ENCODE measurements around the gene SERTAD3.

The SERTAD3 gene

GRCh38 chr19:40407714-40408597 is 36.2 kb downstream of the SERTAD3 start:
- TF ChIP-seq NFRKB (IDR thresholded peaks at IDR 0.05): no peak
- no peak for TF ChIP-seq CTBP1 (IDR thresholded peaks at IDR 0.05; ENCODE audit: borderline replicate concordance)
- no peak for TF ChIP-seq ARNT (IDR thresholded peaks at IDR 0.05)
- TF ChIP-seq L3MBTL2 (conservative IDR thresholded peaks at IDR 0.05): no peak
- TF ChIP-seq LEF1 (IDR thresholded peaks at IDR 0.05; ENCODE audit: borderline replicate concordance): no peak
- TF ChIP-seq ZNF384 (IDR thresholded peaks at IDR 0.05): no peak
- no peak for TF ChIP-seq BHLHE40 (IDR thresholded peaks at IDR 0.05; ENCODE audit: borderline replicate concordance)
- no peak for TF ChIP-seq SUZ12 (IDR thresholded peaks at IDR 0.05)
- TF ChIP-seq, protein P1, sequence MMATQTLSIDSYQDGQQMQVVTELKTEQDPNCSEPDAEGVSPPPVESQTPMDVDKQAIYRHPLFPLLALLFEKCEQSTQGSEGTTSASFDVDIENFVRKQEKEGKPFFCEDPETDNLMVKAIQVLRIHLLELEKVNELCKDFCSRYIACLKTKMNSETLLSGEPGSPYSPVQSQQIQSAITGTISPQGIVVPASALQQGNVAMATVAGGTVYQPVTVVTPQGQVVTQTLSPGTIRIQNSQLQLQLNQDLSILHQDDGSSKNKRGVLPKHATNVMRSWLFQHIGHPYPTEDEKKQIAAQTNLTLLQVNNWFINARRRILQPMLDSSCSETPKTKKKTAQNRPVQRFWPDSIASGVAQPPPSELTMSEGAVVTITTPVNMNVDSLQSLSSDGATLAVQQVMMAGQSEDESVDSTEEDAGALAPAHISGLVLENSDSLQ (IDR thresholded peaks at IDR 0.05): no peak
- no peak for TF ChIP-seq HDGF (IDR thresholded peaks at IDR 0.05; ENCODE audit: borderline replicate concordance)
- TF ChIP-seq FOXA1 (IDR thresholded peaks at IDR 0.05): no peak
- no peak for TF ChIP-seq FOXM1 (IDR thresholded peaks at IDR 0.05; ENCODE audit: borderline replicate concordance)
- TF ChIP-seq SP1 (IDR thresholded peaks at IDR 0.05): no peak
- TF ChIP-seq FOXK2 (IDR thresholded peaks at IDR 0.05): no peak
- TF ChIP-seq TARDBP (IDR thresholded peaks at IDR 0.05): no peak
- no peak for TF ChIP-seq ELF4 (IDR thresholded peaks at IDR 0.05)
- DNase-seq (ENCODE audit: extremely low spot score): no peak
- POLR2A ChIA-PET: interaction anchor here (1.0 to 1.7 kb wide), 2 partner anchors 13 to 35 kb away, joined by 4 to 6 read pairs; no protein-coding TSS in a partner anchor
- CTCF ChIA-PET: interaction anchor here (0.8 kb wide), 1 partner anchor 13 kb away, joined by 3 read pairs; no protein-coding TSS in a partner anchor

- ChIA-PET CTCF (no interaction called here), POLR2A (interaction anchor here (0.9 to 2.2 kb wide), 7 partner anchors 16 to 55 kb away, joined by 3 to 17 read pairs (median 4); partner anchors contain the start of genes C19orf47, PLD3 and SERTAD1)
- TF ChIP-seq, protein P1 (IDR thresholded peaks at IDR 0.05): no peak
- TF ChIP-seq L3MBTL2 (conservative IDR thresholded peaks at IDR 0.05): peak; percentile 65
- TF ChIP-seq FOXM1 (IDR thresholded peaks at IDR 0.05; ENCODE audit: borderline replicate concordance): no peak
- peak; percentile 96 for DNase-seq (ENCODE audit: extremely low spot score)
These were observed 40.7 kb downstream of the SERTAD3 start for GRCh38 chr19:40403262-40403984.

- no peak for DNase-seq (ENCODE audit: extremely low spot score)
- CTCF ChIA-PET: no interaction called here
- TF ChIP-seq NFRKB (IDR thresholded peaks at IDR 0.05) (no peak), SUZ12 (IDR thresholded peaks at IDR 0.05) (no peak), TARDBP (IDR thresholded peaks at IDR 0.05) (no peak), ZNF384 (IDR thresholded peaks at IDR 0.05) (no peak), FOXA1 (IDR thresholded peaks at IDR 0.05) (no peak), FOXM1 (IDR thresholded peaks at IDR 0.05; ENCODE audit: borderline replicate concordance) (no peak), L3MBTL2 (conservative IDR thresholded peaks at IDR 0.05) (no peak), BHLHE40 (IDR thresholded peaks at IDR 0.05; ENCODE audit: borderline replicate concordance) (no peak)
- TF ChIP-seq, protein P1 (IDR thresholded peaks at IDR 0.05): no peak
- POLR2A ChIA-PET: no interaction called here
These were observed 43.6 kb downstream of the SERTAD3 start for GRCh38 chr19:40400559-40400958.

GRCh38 chr19:40398417-40399131 is 45.6 kb downstream of the SERTAD3 start:
- no peak for TF ChIP-seq NFRKB (IDR thresholded peaks at IDR 0.05)
- TF ChIP-seq CTBP1 (IDR thresholded peaks at IDR 0.05; ENCODE audit: borderline replicate concordance): no peak
- TF ChIP-seq FOXK2 (IDR thresholded peaks at IDR 0.05): no peak
- TF ChIP-seq FOXM1 (IDR thresholded peaks at IDR 0.05; ENCODE audit: borderline replicate concordance): no peak
- no peak for TF ChIP-seq ELF4 (IDR thresholded peaks at IDR 0.05)
- no peak for TF ChIP-seq ZNF384 (IDR thresholded peaks at IDR 0.05)
- TF ChIP-seq, protein P1 (IDR thresholded peaks at IDR 0.05): no peak
- TF ChIP-seq SP1 (IDR thresholded peaks at IDR 0.05): no peak
- POLR2A ChIA-PET: no interaction called here
- no peak for DNase-seq (ENCODE audit: extremely low spot score)
- CTCF ChIA-PET: no interaction called here

- no peak for DNase-seq (ENCODE audit: extremely low spot score)
- ChIA-PET POLR2A (no interaction called here), CTCF (no interaction called here)
- no peak for TF ChIP-seq SP1 (IDR thresholded peaks at IDR 0.05)
- no peak for TF ChIP-seq ELF4 (IDR thresholded peaks at IDR 0.05)
- TF ChIP-seq L3MBTL2 (conservative IDR thresholded peaks at IDR 0.05): no peak
- no peak for TF ChIP-seq HDGF (IDR thresholded peaks at IDR 0.05; ENCODE audit: borderline replicate concordance)
- no peak for TF ChIP-seq ARNT (IDR thresholded peaks at IDR 0.05)
- no peak for TF ChIP-seq FOXK2 (IDR thresholded peaks at IDR 0.05)
- TF ChIP-seq CTBP1 (IDR thresholded peaks at IDR 0.05; ENCODE audit: borderline replicate concordance): no peak
- TF ChIP-seq SUZ12 (IDR thresholded peaks at IDR 0.05): no peak
- no peak for TF ChIP-seq NFRKB (IDR thresholded peaks at IDR 0.05)
- no peak for TF ChIP-seq TARDBP (IDR thresholded peaks at IDR 0.05)
- no peak for TF ChIP-seq FOXA1 (IDR thresholded peaks at IDR 0.05)
- no peak for TF ChIP-seq ZNF384 (IDR thresholded peaks at IDR 0.05)
- no peak for TF ChIP-seq LEF1 (IDR thresholded peaks at IDR 0.05; ENCODE audit: borderline replicate concordance)
- TF ChIP-seq, protein P1 (IDR thresholded peaks at IDR 0.05): no peak
These were observed 46.6 kb downstream of the SERTAD3 start for GRCh38 chr19:40397568-40397906.
